AG04450 (cell line): ENCODE measurements around the gene NR2E3. TPM values are rescaled to one million over a fixed set of nuclear protein-coding genes. Genes with fewer than 3 reads are reported as not detected.

Experiments used
- CTCF ChIA-PET: fragments of 300-600, 350-600 bp; formaldehyde crosslinking; extraction: SDS; loops from one replicate; lab custom pipeline; 2022; ENCODE audit warnings: antibody characterized with exemption, inconsistent platforms; lab: Charles Lee
- POLR2A ChIA-PET: fragments of 350-600 bp; formaldehyde crosslinking; extraction: SDS; loops from one replicate; lab custom pipeline; 2021; ENCODE audit warnings: antibody characterized with exemption, inconsistent platforms; lab: Yijun Ruan, JAX
- DNase-seq: peaks from one replicate; pipeline ENCODE4 v3.0.0-alpha.2; 2011; ENCODE audit warnings: low read depth, low spot score
- H3K27ac ChIP-seq: one replicate; pipeline ENCODE4 v1.5.1; 2012; ENCODE audit warnings: low read depth, low read length, control low read depth
- H3K27me3 ChIP-seq: one replicate; pipeline ENCODE4 v1.6.0; 2012; ENCODE audit warnings: low read length; ENCODE audit not compliant: control insufficient read depth, insufficient read depth
- H3K4me3 ChIP-seq: 2 replicates; pipeline ENCODE4 v1.5.1; 2011; ENCODE audit warnings: mild to moderate bottlenecking, low read depth, low read length, control low read depth
- H3K9me3 ChIP-seq: 2 replicates; pipeline ENCODE4 v1.5.1; 2012; ENCODE audit warnings: low read length; ENCODE audit not compliant: control insufficient read depth, insufficient read depth
- CTCF ChIP-seq: IDR thresholded peaks from 2 replicates; pipeline ENCODE4 v1.5.1; 2011; ENCODE audit warnings: low read depth, low read length, control low read depth, inconsistent platforms
- polyA plus RNA-seq: library from polyadenylated mRNA; depleted of rRNA; stranded (reverse); fragments of >200 nt; gene quantifications from 2 replicates; pipeline ENCODE4 v1.2.3, GENCODE V29; 2011

NR2E3 gene
- polyA plus RNA-seq, 1 experiment, result 0.16 TPM

DNA sequence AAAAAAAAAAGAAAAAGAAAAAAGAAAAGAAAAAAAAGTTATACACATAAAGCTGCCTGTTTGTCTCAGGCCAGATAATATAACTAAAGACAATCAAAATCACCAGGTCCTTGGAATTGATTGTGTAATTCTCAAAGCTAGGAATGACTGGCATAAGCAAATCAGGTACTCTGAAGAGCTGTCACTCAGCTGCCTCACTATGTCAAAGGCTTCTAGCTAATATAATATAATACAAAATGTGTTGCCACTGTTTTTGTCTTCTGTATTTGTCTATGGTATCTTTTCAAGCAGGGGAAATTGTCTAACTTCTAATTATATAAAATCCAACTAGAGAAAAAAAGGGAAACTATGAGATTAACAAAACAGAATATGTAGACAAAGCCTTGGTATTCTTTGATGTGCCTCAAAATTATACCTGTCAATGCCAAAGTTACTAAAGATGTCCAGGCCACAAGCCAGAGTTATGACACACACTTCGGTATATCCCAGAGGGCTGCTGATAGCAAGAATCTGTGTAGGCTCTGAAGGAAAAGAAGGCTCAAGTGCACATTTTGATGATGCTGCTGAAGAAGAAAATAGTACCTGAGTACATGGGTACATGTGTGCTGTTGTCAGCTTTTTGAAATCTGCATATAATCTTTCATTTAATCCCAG lies 37.0 kb upstream of the NR2E3 start:
- DNase-seq, result no peak
- ChIA-PET CTCF (interaction anchor here (1.1 to 1.3 kb wide), 2 partner anchors 8 to 30 kb away, joined by 3 to 4 read pairs; no protein-coding TSS in a partner anchor), POLR2A (interaction anchor here (0.9 kb wide), 1 partner anchor 21 kb away, joined by 3 read pairs; no protein-coding TSS in a partner anchor)
- Histone ChIP-seq H3K9me3 (no peaks in the 10 kb centered on the region; the same call in none of the 2 replicates), H3K4me3 (no peak overlapping the region), H3K27me3 (no peaks in the 10 kb centered on the region), H3K27ac (no peak overlapping the region)
- TF ChIP-seq CTCF, result no peak

DNA sequence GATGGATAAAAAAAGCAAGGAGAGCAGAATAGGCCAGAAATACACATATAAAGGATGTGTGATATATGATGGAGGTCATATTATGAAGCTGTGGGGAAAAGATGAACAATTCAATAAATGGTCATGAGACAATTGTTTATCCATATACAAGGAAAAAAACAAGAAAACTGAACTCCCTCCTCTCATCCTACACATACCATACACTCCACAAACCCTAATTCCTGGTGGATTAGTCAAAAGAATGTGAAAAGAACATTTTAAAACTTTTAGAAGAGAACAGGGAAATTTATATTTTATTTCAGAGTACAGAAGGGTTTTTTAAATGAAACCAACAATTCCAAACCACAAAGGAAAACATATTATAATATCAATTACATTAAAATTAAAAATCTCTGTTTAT lies 34.5 kb upstream of the NR2E3 start:
- Histone ChIP-seq H3K27ac (no peak overlapping the region), H3K4me3 (no peak overlapping the region), H3K27me3 (no peaks in the 10 kb centered on the region), H3K9me3 (no peaks in the 10 kb centered on the region; the same call in none of the 2 replicates)
- TF ChIP-seq CTCF, result no peak
- CTCF ChIA-PET, result no interaction called here
- POLR2A ChIA-PET, result no interaction called here
- no peak for DNase-seq

DNA sequence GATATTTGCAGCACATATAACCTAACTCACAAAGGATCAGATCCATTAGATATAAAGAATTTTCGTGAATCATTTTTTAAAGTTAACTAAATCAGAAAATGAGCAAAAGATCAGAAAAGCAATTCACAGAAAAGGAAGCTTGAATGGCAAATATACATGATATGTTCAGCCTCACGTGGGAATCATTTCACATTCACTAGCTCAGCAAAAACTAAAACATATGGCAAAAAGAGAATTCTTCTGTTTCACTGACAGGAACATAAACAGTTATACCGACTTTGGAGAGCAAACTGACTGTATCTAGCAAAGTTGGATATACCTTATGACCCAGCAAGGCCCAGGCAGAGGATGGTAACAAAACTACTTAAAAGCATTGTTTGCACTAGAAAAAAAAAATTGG lies 34.0 kb upstream of the NR2E3 start:
- no peak for TF ChIP-seq CTCF
- no peaks in the 10 kb centered on the region for H3K27me3 ChIP-seq
- no peaks in the 10 kb centered on the region; the same call in none of the 2 replicates for H3K9me3 ChIP-seq
- CTCF ChIA-PET, result no interaction called here
- H3K4me3 ChIP-seq, result no peak overlapping the region
- POLR2A ChIA-PET, result no interaction called here
- no peak for DNase-seq
- no peak overlapping the region for H3K27ac ChIP-seq

DNA sequence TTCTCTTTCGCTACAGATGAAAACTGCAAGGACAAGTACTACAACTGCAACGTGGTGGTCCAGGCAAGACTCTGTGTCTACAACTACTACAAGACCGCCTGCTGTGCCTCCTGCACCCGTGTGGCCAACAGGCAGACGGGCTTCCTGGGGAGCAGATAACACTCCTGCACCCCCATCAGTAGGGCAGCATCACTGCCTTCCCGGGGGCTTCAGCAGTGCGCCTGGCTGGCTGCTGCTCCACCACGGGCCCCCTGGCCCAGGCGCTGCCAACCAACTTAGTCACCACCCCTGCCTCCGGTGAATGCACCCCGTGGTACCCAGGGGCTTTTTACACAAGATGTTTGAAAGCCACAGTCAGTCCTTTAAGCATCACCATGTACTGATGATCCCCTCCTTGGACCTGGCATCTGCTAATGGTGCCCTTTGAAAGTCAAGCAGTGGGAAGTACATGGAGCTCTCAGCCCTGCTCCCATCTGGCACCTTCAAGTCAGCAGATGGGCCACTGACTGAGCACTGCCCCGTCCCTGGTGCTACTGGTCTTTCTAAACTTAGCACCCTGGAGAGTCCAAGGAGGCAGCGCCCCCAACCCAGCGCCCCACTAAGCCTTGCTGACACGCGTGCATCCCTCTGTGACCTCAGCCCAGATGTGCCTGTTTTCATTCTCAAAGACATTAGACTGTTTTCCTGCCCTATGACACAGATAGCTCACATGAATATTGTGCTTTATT lies 33.0 kb upstream of the NR2E3 start:
- CTCF ChIA-PET, result interaction anchor here (0.6 to 2.5 kb wide), 4 partner anchors 24 to 378 kb away, joined by 3 to 14 read pairs (median 3); no protein-coding TSS in a partner anchor

More for the DNA sequence above, 33.0 kb upstream of the NR2E3 start:
- POLR2A ChIA-PET, result no interaction called here
- no peak for TF ChIP-seq CTCF
- Histone ChIP-seq H3K27ac (no peak overlapping the region), H3K27me3 (no peaks in the 10 kb centered on the region), H3K4me3 (no peak overlapping the region), H3K9me3 (no peaks in the 10 kb centered on the region; the same call in 1 of the 2 replicates)
- DNase-seq, result no peak
